ENCODE data around the gene SAFB.
"Not testable (repeated sequence)": the region's sequence is repeated elsewhere in the genome, so short reads cannot be mapped to it uniquely, and the experiment has no call there.

The SAFB gene

GRCh38 chr19:5595129-5595528 lies 27.8 kb upstream of the SAFB start:
- no peak for DNase-seq (ENCODE audit: low read depth in 2 of 2)

GRCh38 chr19:5595745-5596144 lies 27.1 kb upstream of the SAFB start:
- no peak for DNase-seq (ENCODE audit: low read depth in 2 of 2)

- no peak for DNase-seq (ENCODE audit: low read depth in 2 of 2)
Observed at GRCh38 chr19:5600797-5601196, 22.1 kb upstream of the SAFB start.

GRCh38 chr19:5603626-5604025 lies 19.3 kb upstream of the SAFB start:
- DNase-seq (ENCODE audit: low read depth in 2 of 2): no peak

- DNase-seq (ENCODE audit: low read depth in 2 of 2): no peak
Observed at GRCh38 chr19:5605362-5605761, 17.5 kb upstream of the SAFB start.

GRCh38 chr19:5607318-5608275 lies 15.3 kb upstream of the SAFB start:
- no peak for DNase-seq (ENCODE audit: low read depth in 2 of 2)

- DNase-seq (ENCODE audit: low read depth in 2 of 2): no peak
Observed at GRCh38 chr19:5608291-5608690, 14.6 kb upstream of the SAFB start.

GRCh38 chr19:5608766-5609165 lies 14.1 kb upstream of the SAFB start:
- DNase-seq (ENCODE audit: low read depth in 2 of 2): not testable (repeated sequence)

GRCh38 chr19:5609881-5610448 lies 12.9 kb upstream of the SAFB start:
- no peak for DNase-seq (ENCODE audit: low read depth in 2 of 2)

GRCh38 chr19:5612891-5613865 lies 9.7 kb upstream of the SAFB start:
- DNase-seq (ENCODE audit: low read depth in 2 of 2): no peak

- no peak for DNase-seq (ENCODE audit: low read depth in 2 of 2)
Observed at GRCh38 chr19:5615756-5616327, 7.0 kb upstream of the SAFB start.

GRCh38 chr19:5617080-5617479 lies 5.8 kb upstream of the SAFB start:
- DNase-seq (ENCODE audit: low read depth in 2 of 2): no peak

- no peak for DNase-seq (ENCODE audit: low read depth in 2 of 2)
Observed at GRCh38 chr19:5618591-5618990, 4.3 kb upstream of the SAFB start.

GRCh38 chr19:5619946-5620345 lies 2.9 kb upstream of the SAFB start:
- DNase-seq (ENCODE audit: low read depth in 2 of 2): no peak

- no peak for DNase-seq (ENCODE audit: low read depth in 2 of 2)
Observed at GRCh38 chr19:5621311-5621944, 1.5 kb upstream of the SAFB start.

GRCh38 chr19:5621945-5622464 lies 878 bp upstream of the SAFB start:
- peak in 1 of 2 donors; percentile 13 for DNase-seq (ENCODE audit: low read depth in 2 of 2)

GRCh38 chr19:5623397-5624017 lies 624 bp downstream of the SAFB start:
- DNase-seq (ENCODE audit: low read depth in 2 of 2): no peak

GRCh38 chr19:5624018-5624663 lies 1.3 kb downstream of the SAFB start:
- DNase-seq (ENCODE audit: low read depth in 2 of 2): no peak

GRCh38 chr19:5624741-5625278 lies 1.9 kb downstream of the SAFB start:
- no peak for DNase-seq (ENCODE audit: low read depth in 2 of 2)

- DNase-seq (ENCODE audit: low read depth in 2 of 2): no peak
Observed at GRCh38 chr19:5625641-5626040, 2.8 kb downstream of the SAFB start.

All from stimulated activated CD8-positive, alpha-beta memory T cell treated with anti-CD3 and anti-CD28 coated beads, Interleukin-7, amount 100 ng/mL, for 4 hours (primary cell).